HG03354 (cell line): ENCODE measurements around the gene BNIP2.
A peak's percentile ranks its signal among the peaks of the same experiment; 100 is the strongest.
"Not testable (repeated sequence)": the region's sequence is repeated elsewhere in the genome, so short reads cannot be mapped to it uniquely, and the experiment has no call there.

Experiments used
- ATAC-seq: cut with Tn5 transposase; IDR thresholded peaks from one replicate; pipeline ENCODE4 v1.9.1; 2021; ENCODE audit warnings: mild to moderate bottlenecking; ENCODE audit not compliant: unreplicated experiment, poor library complexity, severe bottlenecking

The BNIP2 gene

DNA sequence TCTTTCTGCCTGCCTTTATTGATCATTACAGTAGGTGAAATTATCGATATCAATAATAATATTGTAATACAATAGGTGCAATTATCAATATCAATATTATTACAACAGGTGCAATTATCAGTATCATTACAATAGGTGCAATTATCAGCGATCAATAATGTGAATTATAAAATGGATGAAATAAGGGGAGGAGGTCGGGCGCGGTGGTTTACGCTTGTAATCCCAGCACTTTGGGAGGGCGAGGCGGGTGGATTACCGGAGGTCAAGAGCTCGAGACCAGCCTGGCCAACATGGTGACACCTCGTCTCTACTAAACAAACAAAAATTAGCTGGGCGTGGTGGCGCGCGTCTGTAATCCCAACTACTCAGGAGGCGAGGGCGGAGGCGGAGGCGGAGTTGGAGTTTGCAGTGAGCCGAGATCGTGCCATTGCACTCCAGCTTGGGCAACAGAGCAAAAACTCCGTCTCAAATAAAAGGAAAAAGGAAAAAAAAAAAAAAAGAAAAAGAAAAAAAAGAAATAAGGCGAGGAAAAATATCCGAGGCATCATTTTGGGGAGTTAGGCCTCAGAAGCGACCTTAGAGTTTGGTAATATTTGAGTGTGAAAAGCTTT lies 611 bp upstream of the BNIP2 start:
- ATAC-seq: no peak

DNA sequence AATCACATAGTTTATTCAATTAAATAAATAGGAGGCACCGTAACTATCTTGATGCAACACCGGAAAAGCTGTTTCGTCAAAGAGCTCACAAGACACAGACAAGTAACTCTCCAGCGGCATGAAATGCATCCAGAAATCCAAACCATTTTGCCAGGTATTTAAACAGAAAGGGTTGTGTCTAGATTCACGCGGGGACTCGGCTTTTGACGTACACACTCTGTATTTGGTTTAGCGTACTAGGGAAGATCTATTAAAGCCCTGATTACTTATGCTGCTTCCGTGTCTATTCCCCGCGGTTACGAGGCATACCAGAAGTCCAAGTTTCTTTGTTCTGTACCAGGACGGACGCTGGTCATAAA lies 718 bp downstream of the BNIP2 start:
- ATAC-seq: peak; percentile 2

DNA sequence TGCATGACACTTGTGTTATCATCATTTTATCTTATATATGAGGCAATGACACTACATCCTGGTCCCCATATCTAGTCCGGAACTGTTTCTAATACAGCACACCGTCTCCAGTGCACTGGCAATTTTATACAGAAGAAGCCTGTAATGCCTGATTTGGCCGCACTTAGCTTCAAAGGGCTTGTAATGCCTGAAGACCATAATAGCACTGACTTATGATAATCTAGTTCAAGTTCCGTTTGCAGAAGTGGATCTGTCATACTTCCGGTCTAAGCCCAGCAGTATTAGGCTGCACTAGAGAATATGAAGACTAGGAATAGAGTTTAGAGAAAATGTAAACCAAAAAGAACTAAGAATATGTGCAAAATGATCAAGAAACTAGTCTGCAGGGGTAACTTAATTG lies 1.3 kb downstream of the BNIP2 start:
- peak; percentile 32 for ATAC-seq

DNA sequence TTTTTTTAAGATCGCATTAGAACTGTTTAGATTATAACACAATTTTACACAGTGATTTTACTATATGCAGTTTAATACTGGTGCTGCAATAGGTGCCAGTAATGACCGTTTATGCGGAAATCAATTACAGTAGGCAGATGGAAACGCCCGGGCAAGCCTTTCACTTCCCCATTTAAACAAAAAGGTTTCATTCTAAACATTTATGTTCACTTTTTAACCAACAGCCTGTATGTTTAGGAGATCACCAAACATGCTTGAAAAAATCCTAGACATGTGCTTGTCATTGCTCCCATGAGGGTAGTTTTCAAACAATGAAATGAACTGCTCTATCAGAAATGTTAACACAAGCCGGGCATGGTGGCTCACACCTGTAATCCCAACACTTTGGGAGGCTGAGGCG lies 2.7 kb downstream of the BNIP2 start:
- ATAC-seq: no peak

DNA sequence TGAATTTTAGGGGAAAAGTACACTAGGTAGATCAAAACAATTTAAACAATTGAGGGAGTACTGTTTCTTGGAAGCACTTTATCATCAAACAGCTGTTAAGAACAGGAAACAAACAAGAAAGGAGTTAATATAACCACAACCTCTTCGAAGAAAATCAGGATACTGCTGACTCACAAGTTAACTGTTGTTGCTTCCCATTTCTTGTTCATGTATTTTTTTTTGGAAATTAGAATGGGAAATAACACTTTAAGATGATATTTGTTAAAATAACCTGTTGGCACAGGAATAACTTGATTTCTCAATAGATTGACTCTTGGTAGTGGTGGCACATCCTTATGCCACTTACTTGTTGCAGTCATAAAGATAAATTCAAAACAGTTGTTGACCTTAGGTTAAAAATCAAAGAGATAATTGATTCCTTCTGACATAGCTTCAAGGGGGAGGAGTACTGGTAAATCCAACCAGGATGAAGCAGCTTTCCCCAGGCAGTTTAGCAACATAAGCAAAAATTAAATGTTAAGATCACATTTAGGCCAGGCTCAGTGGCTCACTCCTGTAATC lies 3.3 kb downstream of the BNIP2 start:
- ATAC-seq: no peak

DNA sequence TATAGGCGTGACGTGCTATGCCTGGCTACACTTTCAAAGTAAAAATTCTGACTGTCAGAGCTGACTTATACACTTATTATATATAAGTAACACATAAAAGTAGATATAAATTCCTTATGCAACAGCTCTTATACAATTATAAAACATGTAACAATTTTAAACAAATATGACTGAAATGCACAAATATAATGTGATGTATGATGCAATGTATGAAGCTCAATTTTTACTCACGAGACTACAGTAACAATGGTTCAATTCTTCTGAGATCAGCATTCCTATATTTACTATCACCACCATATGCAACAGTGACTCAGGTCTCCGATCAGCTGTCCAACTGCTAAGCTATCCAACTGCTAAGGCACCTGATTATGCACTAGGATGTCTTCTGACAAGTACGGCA lies 8.2 kb downstream of the BNIP2 start:
- ATAC-seq: no peak

- ATAC-seq: no peak
These were observed 8.8 kb downstream of the BNIP2 start for GRCh38 chr15:59680346-59680745.

DNA sequence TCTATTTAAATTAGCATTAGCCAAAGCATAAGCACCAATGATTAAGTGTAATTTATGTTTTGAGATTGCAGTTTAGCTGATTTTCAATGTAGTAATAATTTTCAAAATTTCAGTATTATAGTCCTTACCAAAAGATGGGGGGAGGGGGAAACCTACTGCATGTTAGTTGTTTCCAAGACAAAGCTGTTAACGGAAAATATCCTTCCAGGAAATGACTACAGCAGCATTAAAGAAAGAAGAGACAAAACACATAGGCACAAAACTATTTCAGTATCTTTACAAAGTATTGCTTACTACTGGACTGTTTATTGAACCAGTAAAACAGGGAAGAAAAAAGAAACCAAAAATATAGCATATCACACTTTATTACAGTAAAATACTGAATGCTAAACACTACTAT lies 10.5 kb downstream of the BNIP2 start:
- no peak for ATAC-seq

DNA sequence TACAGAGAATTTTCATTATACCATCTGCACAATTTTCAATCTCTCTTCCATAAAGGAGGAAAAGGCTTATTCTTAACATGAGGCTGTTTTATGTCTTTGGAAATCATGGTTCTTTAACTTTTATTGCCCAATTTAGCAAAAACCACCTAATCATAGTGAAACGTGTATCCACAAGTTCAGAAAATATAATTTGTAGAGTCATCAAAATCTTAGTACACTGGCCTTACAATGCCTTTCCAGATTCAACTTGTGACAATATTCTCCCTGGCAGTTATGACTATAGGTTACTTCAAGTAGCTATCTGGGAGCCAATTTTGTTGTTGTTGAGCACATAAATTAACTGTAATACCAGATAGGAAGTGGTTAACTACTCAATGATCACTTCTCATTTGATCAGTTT lies 10.9 kb downstream of the BNIP2 start:
- no peak for ATAC-seq

- ATAC-seq: no peak
These were observed 12.6 kb downstream of the BNIP2 start for GRCh38 chr15:59676565-59676964.

- ATAC-seq: no peak
These were observed 14.7 kb downstream of the BNIP2 start for GRCh38 chr15:59674361-59674877.

- no peak for ATAC-seq
These were observed 20.6 kb downstream of the BNIP2 start for GRCh38 chr15:59668556-59668955.

DNA sequence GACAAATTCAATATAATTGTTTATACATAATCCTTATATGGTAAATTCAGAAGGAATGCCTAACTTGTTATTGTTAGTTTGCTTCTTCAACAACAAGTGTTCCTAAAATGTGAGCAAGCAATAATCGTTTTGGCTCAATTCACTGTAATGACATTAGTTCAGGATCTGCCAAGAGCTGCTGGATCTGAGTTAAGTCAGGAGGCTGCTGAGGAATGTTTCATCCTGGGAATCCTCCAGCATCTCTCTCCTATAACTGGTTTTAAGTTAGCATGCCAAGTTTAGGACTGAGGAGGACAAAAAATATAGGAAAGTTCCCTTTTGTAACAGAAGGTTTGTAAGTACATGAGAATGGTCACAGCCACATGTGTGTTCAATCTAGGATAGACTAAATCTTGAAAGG lies 26.9 kb downstream of the BNIP2 start:
- ATAC-seq: no peak

DNA sequence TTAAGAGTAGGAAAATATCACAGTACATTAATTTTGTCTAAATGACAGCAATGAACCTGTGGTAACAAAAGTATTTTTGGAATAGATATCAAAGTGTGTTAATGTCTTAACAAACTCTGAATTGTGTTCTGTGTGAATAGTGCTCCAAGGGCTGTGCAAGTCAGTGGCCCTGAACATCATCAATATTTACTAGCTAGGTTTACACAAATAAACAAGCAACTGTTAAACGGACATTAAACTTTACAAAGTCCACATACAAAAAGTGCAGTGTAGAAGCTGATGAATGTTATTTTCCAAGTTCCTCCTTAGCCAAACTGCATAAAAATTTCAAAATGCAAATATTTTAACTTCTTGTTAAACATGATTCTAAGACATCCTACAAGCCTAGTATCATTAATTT lies 29.8 kb downstream of the BNIP2 start:
- ATAC-seq: no peak

- ATAC-seq: peak; percentile 15
These were observed 31.4 kb downstream of the BNIP2 start for GRCh38 chr15:59657635-59658125.

GRCh38 chr15:59656897-59657634 lies 32.1 kb downstream of the BNIP2 start, which contains the start of gene GTF2A2:
GTF2A2 (minus strand) TSS chr15:59657515; CDS start chr15:59652277, 5,238 bp downstream.
- peak; percentile 99 for ATAC-seq

- no peak for ATAC-seq
These were observed 35.1 kb downstream of the BNIP2 start for GRCh38 chr15:59654046-59654445.

- ATAC-seq: no peak
These were observed 39.5 kb downstream of the BNIP2 start for GRCh38 chr15:59649603-59650002.

DNA sequence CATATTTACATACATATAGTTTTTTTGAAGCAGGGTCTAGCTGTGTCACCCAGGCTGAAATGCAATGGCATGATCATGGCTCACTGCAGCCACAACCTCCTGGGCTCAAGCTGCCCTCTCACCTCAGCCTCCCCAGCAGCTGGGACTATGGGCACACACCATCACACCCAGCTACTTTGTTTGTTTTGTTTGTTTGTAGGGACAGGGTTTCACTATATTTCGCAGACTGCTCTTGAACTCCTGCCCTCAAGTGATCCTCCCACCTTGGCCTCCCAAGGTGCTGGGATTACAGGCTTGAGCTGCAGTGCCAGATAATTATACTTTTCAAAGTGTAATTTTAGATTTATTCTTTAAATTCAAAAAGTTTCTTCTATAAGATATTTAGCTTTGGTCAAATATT lies 42.0 kb downstream of the BNIP2 start:
- no peak for ATAC-seq

DNA sequence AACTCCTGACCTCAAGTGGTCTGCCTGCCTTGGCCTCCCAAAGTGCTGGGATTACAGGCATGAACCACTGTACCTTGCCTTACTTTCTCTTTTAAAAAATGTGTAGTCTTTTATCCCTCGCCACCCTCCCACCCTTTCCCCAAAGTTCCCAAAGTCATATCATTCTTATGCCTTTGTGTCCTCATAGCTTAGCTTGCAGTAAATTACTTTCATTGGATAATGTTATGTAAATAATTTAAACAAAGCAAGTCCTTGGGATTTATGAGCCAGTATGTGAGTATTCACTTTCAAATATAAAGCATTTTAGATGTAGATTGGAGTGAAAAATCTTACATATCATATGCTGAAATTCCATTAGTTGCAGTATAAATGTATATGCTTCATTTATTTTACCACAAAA lies 42.8 kb downstream of the BNIP2 start:
- ATAC-seq: no peak

DNA sequence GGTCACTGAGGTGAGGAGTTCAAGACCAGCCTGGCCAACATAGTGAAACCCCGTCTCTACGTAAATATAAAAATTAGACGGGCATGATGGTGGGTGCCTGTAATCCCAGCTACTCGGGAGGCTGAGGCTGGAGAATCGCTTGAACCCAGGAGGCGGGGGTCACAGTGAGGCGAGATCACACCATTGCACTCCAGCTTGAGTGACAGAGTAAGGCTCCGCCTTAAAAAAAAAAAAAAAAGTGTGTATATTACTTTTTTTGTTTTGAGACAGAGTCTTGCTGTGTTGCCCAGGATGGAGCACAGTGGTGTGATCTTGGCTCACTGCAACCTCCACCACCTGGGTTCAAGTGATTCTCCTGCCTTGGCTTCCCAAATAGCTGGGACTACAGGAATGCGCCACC lies 43.3 kb downstream of the BNIP2 start:
- ATAC-seq: not testable (repeated sequence)
